Uterus (tissue), 4 donors: ENCODE measurements around the gene TRIP13. TPM values are rescaled to one million over a fixed set of nuclear protein-coding genes. Genes with fewer than 3 reads are reported as not detected.

Experiments
- DNase-seq, 2 donors: peaks; one replicate each; pipeline ENCODE4 v3.0.0-alpha.2; 2019 to 2020
- H3K27ac ChIP-seq, 2 donors: fragments of 200-600 bp; sonication (generic); 1 replicate in 1 of 2; 2 replicates in 1 of 2; pipeline ENCODE4 v1.5.1; 2016 to 2018
- H3K27me3 ChIP-seq, 2 donors: fragments of 200-600 bp; sonication (generic); one replicate each; pipeline ENCODE4 v1.5.1; 2018 to 2019; ENCODE audit warnings: control low read depth in 1 of 2
- H3K36me3 ChIP-seq, 2 donors: fragments of 200-600 bp; sonication (generic); one replicate each; pipeline ENCODE4 v1.5.1; 2019; ENCODE audit warnings: control low read depth in 1 of 2
- H3K4me1 ChIP-seq, 2 donors: fragments of 200-600 bp; sonication (generic); one replicate each; pipeline ENCODE4 v1.5.1; 2018 to 2019; ENCODE audit warnings: control low read depth in 1 of 2
- H3K4me3 ChIP-seq, 2 donors: fragments of 200-600 bp; sonication (generic); 1 replicate in 1 of 2; 2 replicates in 1 of 2; pipeline ENCODE4 v1.5.1; 2018 to 2019; ENCODE audit warnings: mild to moderate bottlenecking in 1 of 2
- H3K9me3 ChIP-seq, 2 donors: fragments of 200-600 bp; sonication (generic); one replicate each; pipeline ENCODE4 v1.5.1; 2019; ENCODE audit warnings: control low read depth in 1 of 2
- POLR2A ChIP-seq, 2 donors: fragments of 450-650 bp; IDR thresholded peaks; one replicate each; pipeline ENCODE4 v1.6.1; 2016; ENCODE audit warnings: antibody characterized with exemption in 2 of 2, mild to moderate bottlenecking in 1 of 2, moderate library complexity in 1 of 2
- intact Hi-C: fragments of 100-400 bp; cut with DNase I; formaldehyde crosslinking; loops from one replicate; pipeline ENCODE4 v1.15.1; 2023; ENCODE audit warnings: low total_unique reads
- total RNA-seq, 4 donors: library from RNA; depleted of rRNA in 3 of 4; stranded (reverse); fragments of >200 nt in 3 of 4; gene quantifications; one replicate each; pipeline versions ENCODE4 v1.1.0 to v1.2.4, GENCODE V29; 2014 to 2023
- TF ChIP-seq, protein P1 (sequence below), 4 experiments: fragments of 200-600 bp in 2 of 4; fragments of 450-650 bp in 2 of 4; sonication (generic) in 2 of 4; IDR thresholded peaks; one replicate each; pipeline ENCODE4 v1.5.1; 2016 to 2019; ENCODE audit warnings: antibody characterized with exemption in 4 of 4, mild to moderate bottlenecking in 2 of 4, moderate library complexity in 1 of 4
- donor health status: DM: yes; HTN: yes; CAD: no.

The TRIP13 gene
- total RNA-seq, 4 donors from 2014 or later, result 1.2 to 10.5 (median 1.3) TPM; not detected in 1

DNA sequence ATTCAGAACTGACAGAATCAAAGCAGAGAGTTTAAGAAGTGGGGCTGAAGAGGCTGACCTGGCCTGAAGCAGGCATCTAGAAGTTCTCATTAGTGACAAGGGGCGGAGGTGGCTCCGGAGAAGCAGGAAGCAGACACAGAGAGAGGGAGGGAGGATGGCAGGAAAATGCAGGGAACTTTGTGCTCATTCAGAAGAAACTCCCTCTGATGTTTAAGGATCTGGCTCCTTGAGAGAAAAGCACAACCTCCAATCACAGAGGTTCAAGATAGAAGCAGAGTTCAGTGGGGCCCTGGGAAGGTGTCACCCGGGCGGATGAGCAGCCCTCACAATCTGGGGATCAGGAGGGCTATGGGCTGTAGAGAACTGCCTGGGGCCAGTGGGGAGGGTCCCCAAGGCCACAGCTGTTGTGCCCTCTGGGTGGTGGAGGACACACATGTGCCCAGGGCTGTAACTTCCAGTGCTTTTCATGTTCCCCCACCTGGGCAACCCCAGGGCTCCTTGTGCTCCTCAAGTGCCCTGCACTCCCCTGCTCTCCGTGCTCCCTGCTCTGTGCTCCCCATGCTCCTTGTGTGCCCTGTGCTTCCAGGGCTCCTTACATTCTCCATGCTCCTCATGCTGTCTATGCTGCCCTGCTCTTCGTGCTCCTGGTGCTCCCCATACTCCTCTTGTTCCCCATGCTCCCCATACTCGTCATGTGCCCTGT, 51.4 kb downstream of the TRIP13 start:
- no peaks in the 10 kb centered on the region for H3K9me3 ChIP-seq
- DNase-seq, result no peak
- no peak overlapping the region for H3K27ac ChIP-seq
- intact Hi-C loops, result no loop called here
- no peak overlapping the region for H3K4me3 ChIP-seq
- no peaks in the 10 kb centered on the region for H3K27me3 ChIP-seq
- H3K4me1 ChIP-seq, result no peaks in the 10 kb centered on the region
- no peak for TF ChIP-seq POLR2A (IDR thresholded peaks at IDR 0.05)
- TF ChIP-seq, protein P1, sequence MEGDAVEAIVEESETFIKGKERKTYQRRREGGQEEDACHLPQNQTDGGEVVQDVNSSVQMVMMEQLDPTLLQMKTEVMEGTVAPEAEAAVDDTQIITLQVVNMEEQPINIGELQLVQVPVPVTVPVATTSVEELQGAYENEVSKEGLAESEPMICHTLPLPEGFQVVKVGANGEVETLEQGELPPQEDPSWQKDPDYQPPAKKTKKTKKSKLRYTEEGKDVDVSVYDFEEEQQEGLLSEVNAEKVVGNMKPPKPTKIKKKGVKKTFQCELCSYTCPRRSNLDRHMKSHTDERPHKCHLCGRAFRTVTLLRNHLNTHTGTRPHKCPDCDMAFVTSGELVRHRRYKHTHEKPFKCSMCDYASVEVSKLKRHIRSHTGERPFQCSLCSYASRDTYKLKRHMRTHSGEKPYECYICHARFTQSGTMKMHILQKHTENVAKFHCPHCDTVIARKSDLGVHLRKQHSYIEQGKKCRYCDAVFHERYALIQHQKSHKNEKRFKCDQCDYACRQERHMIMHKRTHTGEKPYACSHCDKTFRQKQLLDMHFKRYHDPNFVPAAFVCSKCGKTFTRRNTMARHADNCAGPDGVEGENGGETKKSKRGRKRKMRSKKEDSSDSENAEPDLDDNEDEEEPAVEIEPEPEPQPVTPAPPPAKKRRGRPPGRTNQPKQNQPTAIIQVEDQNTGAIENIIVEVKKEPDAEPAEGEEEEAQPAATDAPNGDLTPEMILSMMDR (IDR thresholded peaks at IDR 0.05), result no peak
- no peaks in the 10 kb centered on the region for H3K36me3 ChIP-seq

DNA sequence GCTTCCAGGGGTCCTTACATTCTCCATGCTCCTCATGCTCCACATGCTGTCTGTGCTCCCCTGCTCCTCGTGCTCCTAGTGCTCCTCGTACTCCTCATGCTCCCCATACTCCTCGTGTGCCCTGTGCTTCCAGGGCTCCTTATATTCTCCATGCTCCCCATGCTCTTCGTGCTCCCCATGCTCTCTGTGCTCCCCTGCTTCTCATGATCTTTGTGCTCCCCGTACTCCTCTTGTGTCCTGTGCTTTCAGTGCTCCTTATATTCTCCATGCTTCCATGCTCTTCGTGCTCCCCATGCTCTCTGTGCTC, 51.9 kb downstream of the TRIP13 start:
- H3K9me3 ChIP-seq, result no peaks in the 10 kb centered on the region
- intact Hi-C loops, result no loop called here

DNA sequence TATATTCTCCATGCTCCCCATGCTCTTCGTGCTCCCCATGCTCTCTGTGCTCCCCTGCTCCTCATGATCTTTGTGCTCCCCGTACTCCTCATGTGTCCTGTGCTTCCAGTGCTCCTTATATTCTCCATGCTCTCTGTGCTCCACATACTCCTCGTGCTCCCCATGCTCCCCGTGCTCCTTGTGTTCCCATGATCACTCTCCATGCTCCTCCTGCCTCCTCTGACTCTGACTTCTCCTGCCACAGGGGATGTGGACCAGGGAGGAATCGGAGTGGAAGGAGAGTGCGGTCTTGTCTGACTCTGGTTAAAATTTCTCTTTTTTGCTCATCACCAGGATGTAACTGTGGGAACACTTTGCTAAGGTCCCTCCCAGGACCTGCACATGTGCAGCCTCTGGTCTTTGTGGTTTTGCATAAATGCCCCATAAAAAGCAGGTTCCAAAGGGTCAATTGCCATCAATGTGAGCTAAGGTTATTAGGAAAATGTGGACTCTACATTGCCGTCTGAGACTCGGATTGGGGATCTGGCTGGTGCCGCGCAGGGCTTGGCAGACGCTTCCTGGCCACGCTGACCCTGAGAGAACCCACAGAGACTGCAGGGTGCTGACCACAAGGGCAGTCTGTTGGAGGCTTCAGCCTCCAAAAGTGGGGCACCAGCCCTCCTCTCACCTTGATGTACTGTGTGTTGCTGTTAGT, 52.5 kb downstream of the TRIP13 start:
- Histone ChIP-seq H3K4me3 (no peak overlapping the region), H3K9me3 (no peaks in the 10 kb centered on the region), H3K36me3 (no peaks in the 10 kb centered on the region), H3K27me3 (no peaks in the 10 kb centered on the region), H3K27ac (no peak overlapping the region), H3K4me1 (no peaks in the 10 kb centered on the region)
- no peak for TF ChIP-seq POLR2A (IDR thresholded peaks at IDR 0.05)
- TF ChIP-seq, protein P1 (IDR thresholded peaks at IDR 0.05), result no peak
- no peak for DNase-seq
- intact Hi-C loops, result no loop called here

More for the DNA sequence above, 51.9 kb downstream of the TRIP13 start:
- H3K27me3 ChIP-seq, result no peaks in the 10 kb centered on the region
- H3K27ac ChIP-seq, result no peak overlapping the region
- no peaks in the 10 kb centered on the region for H3K4me1 ChIP-seq
- DNase-seq, result no peak
- no peaks in the 10 kb centered on the region for H3K36me3 ChIP-seq
- H3K4me3 ChIP-seq, result no peak overlapping the region
- TF ChIP-seq POLR2A (IDR thresholded peaks at IDR 0.05), result no peak
- TF ChIP-seq, protein P1 (IDR thresholded peaks at IDR 0.05), result no peak

DNA sequence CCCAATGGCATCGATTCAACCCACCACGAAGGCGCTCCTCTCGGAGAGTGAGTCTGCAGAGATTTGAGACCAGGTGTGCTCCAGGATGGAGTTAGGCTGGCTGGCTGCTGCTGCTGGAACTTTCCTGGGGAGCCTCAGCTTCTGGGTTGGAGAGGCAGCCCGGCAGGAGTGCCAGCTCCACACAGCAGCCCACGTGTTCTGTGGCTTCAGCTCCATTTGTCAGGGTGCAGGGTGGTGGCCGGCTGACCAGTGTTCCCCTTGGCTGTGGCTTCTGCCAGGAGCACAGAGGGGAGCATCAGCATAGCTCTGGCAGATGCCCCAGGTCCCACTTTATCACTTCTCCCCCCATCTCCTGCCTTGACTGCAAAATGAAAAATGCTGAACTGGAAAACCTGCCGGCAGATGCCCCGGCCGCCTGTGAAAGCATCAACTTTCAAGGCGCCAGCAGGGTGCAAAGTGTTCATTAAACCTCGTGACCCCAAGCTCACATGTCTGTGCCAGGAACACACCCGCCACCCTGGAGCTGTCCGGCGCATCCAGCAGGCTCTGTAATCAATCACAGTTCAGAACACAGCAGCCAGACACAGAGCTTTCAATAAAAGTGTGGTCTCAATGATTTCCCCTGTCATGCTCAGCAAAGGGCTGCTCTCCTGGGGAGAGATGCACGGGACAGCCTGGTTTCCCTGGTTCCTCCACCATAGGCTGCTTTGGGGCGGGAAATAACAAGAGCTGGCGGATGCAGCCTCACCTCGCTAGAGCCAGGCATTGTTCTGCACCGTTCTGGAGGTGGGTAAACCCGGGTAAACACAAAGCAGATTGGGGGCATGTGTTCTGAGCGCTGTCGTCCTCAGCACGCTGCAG, 53.2 kb downstream of the TRIP13 start:
- Histone ChIP-seq H3K27ac (no peak overlapping the region), H3K36me3 (no peaks in the 10 kb centered on the region), H3K4me3 (no peak overlapping the region), H3K9me3 (no peaks in the 10 kb centered on the region), H3K27me3 (peaks cover 0 to 1% of the 10 kb centered on the region in 2 donors), H3K4me1 (no peaks in the 10 kb centered on the region)
- peak in 1 of 2 donors; percentile 10 for DNase-seq
- intact Hi-C loops, result no loop called here
- no peak for TF ChIP-seq POLR2A (IDR thresholded peaks at IDR 0.05)
- TF ChIP-seq, protein P1 (IDR thresholded peaks at IDR 0.05), result no peak
